HUES6 (cell line): ENCODE data around the gene CRTAC1.

ENCODE experiments used
- H3K27ac ChIP-seq: 2 replicates; pipeline ENCODE4 v1.7.0; 2013; ENCODE audit warnings: low read depth, mild to moderate bottlenecking, low read length, inconsistent platforms
- H3K27me3 ChIP-seq: 2 replicates; pipeline ENCODE4 v1.6.1; 2013; ENCODE audit warnings: low read length; ENCODE audit not compliant: control insufficient read depth, insufficient read depth
- H3K36me3 ChIP-seq: 2 replicates; pipeline ENCODE4 v1.6.1; 2013; ENCODE audit warnings: low read length; ENCODE audit not compliant: control insufficient read depth, insufficient read depth
- H3K4me1 ChIP-seq: 2 replicates; pipeline ENCODE4 v1.6.1; 2013; ENCODE audit warnings: low read length; ENCODE audit not compliant: control insufficient read depth, insufficient read depth
- H3K4me3 ChIP-seq: 2 replicates; pipeline ENCODE4 v1.5.1; 2013; ENCODE audit warnings: low read depth, low read length
- H3K9ac ChIP-seq: one replicate; pipeline ENCODE4 v1.6.1; 2013; ENCODE audit warnings: mild to moderate bottlenecking, low read length
- H3K9me3 ChIP-seq: 2 replicates; pipeline ENCODE4 v1.6.1; 2013; ENCODE audit warnings: low read depth, low read length; ENCODE audit not compliant: control insufficient read depth, insufficient read depth

CRTAC1 gene

GRCh38 chr10:98030093-98030821, at the start of gene CRTAC1:
TSS of gene CRTAC1 (minus strand) at chr10:98030621. CDS start at chr10:98030472, 149 bp downstream.
- peaks cover 91% of the 10 kb centered on the region for H3K27me3 ChIP-seq
- no peak within 1 kb of the TSS for H3K9ac ChIP-seq
- H3K4me1 ChIP-seq, result peaks cover 18% of the 10 kb centered on the region
- no peak within 1 kb of the TSS for H3K27ac ChIP-seq
- H3K9me3 ChIP-seq, result no peaks in the 10 kb centered on the region
- peak within 1 kb of the TSS; percentile 65 for H3K4me3 ChIP-seq
- no peaks in the 10 kb centered on the region for H3K36me3 ChIP-seq

- no peaks in the 10 kb centered on the region for H3K9me3 ChIP-seq
- H3K4me3 ChIP-seq, result no peak overlapping the region
- H3K4me1 ChIP-seq, result no peaks in the 10 kb centered on the region
- no peak overlapping the region for H3K27ac ChIP-seq
- H3K36me3 ChIP-seq, result no peaks in the 10 kb centered on the region
- peaks cover 35% of the 10 kb centered on the region for H3K27me3 ChIP-seq
- no peak overlapping the region for H3K9ac ChIP-seq
Measured at GRCh38 chr10:98078774-98079173, 48.4 kb upstream of the CRTAC1 start.

GRCh38 chr10:98077223-98077622, 46.8 kb upstream of the CRTAC1 start:
- no peaks in the 10 kb centered on the region for H3K9me3 ChIP-seq
- H3K4me1 ChIP-seq, result no peaks in the 10 kb centered on the region
- H3K27me3 ChIP-seq, result peaks cover 31% of the 10 kb centered on the region

GRCh38 chr10:98076086-98076485, 45.7 kb upstream of the CRTAC1 start:
- H3K4me3 ChIP-seq, result no peak overlapping the region
- peaks cover 28% of the 10 kb centered on the region for H3K27me3 ChIP-seq
- no peaks in the 10 kb centered on the region for H3K4me1 ChIP-seq
- H3K9me3 ChIP-seq, result no peaks in the 10 kb centered on the region
- no peak overlapping the region for H3K27ac ChIP-seq
- no peak overlapping the region for H3K9ac ChIP-seq
- no peaks in the 10 kb centered on the region for H3K36me3 ChIP-seq

More at GRCh38 chr10:98077223-98077622, 46.8 kb upstream of the CRTAC1 start:
- Histone ChIP-seq H3K9ac (no peak overlapping the region), H3K4me3 (no peak overlapping the region), H3K36me3 (no peaks in the 10 kb centered on the region), H3K27ac (no peak overlapping the region)

- Histone ChIP-seq H3K27ac (no peak overlapping the region), H3K4me3 (no peak overlapping the region), H3K4me1 (no peaks in the 10 kb centered on the region), H3K27me3 (peaks cover 37% of the 10 kb centered on the region), H3K9ac (no peak overlapping the region), H3K9me3 (no peaks in the 10 kb centered on the region), H3K36me3 (no peaks in the 10 kb centered on the region)
Measured at GRCh38 chr10:98074315-98074911, 44.0 kb upstream of the CRTAC1 start.

GRCh38 chr10:98067165-98067564, 36.7 kb upstream of the CRTAC1 start:
- H3K4me3 ChIP-seq, result no peak overlapping the region
- H3K27me3 ChIP-seq, result peaks cover 56% of the 10 kb centered on the region
- H3K27ac ChIP-seq, result no peak overlapping the region
- no peak overlapping the region for H3K9ac ChIP-seq
- H3K4me1 ChIP-seq, result peaks cover 9% of the 10 kb centered on the region; the same call in 1 of the 2 replicates
- H3K9me3 ChIP-seq, result no peaks in the 10 kb centered on the region
- H3K36me3 ChIP-seq, result no peaks in the 10 kb centered on the region

- Histone ChIP-seq H3K9me3 (no peaks in the 10 kb centered on the region), H3K4me3 (no peak overlapping the region), H3K4me1 (peaks cover 10% of the 10 kb centered on the region; the same call in 1 of the 2 replicates), H3K27ac (no peak overlapping the region), H3K27me3 (peaks cover 52% of the 10 kb centered on the region), H3K9ac (no peak overlapping the region), H3K36me3 (no peaks in the 10 kb centered on the region)
Measured at GRCh38 chr10:98063740-98064027, 33.3 kb upstream of the CRTAC1 start.

GRCh38 chr10:98062424-98062823, 32.0 kb upstream of the CRTAC1 start:
- H3K27ac ChIP-seq, result no peak overlapping the region
- peaks cover 42% of the 10 kb centered on the region for H3K27me3 ChIP-seq
- no peak overlapping the region for H3K9ac ChIP-seq
- no peaks in the 10 kb centered on the region for H3K36me3 ChIP-seq
- H3K4me3 ChIP-seq, result no peak overlapping the region
- no peaks in the 10 kb centered on the region for H3K9me3 ChIP-seq
- H3K4me1 ChIP-seq, result peaks cover 10% of the 10 kb centered on the region; the same call in 1 of the 2 replicates

GRCh38 chr10:98060079-98060478, 29.7 kb upstream of the CRTAC1 start:
- H3K9ac ChIP-seq, result no peak overlapping the region
- peaks cover 10% of the 10 kb centered on the region; the same call in 1 of the 2 replicates for H3K4me1 ChIP-seq
- no peaks in the 10 kb centered on the region for H3K36me3 ChIP-seq
- peaks cover 35% of the 10 kb centered on the region; the same call in 1 of the 2 replicates for H3K27me3 ChIP-seq
- no peak overlapping the region for H3K27ac ChIP-seq
- no peaks in the 10 kb centered on the region for H3K9me3 ChIP-seq
- no peak overlapping the region for H3K4me3 ChIP-seq

GRCh38 chr10:98058295-98058694, 27.9 kb upstream of the CRTAC1 start:
- no peak overlapping the region for H3K9ac ChIP-seq
- peaks cover 10% of the 10 kb centered on the region; the same call in 1 of the 2 replicates for H3K4me1 ChIP-seq
- H3K9me3 ChIP-seq, result no peaks in the 10 kb centered on the region
- H3K27ac ChIP-seq, result no peak overlapping the region
- no peak overlapping the region for H3K4me3 ChIP-seq
- H3K36me3 ChIP-seq, result no peaks in the 10 kb centered on the region
- peaks cover 47% of the 10 kb centered on the region for H3K27me3 ChIP-seq

- no peak overlapping the region for H3K4me3 ChIP-seq
- peaks cover 57% of the 10 kb centered on the region for H3K27me3 ChIP-seq
- H3K27ac ChIP-seq, result no peak overlapping the region
- H3K9me3 ChIP-seq, result no peaks in the 10 kb centered on the region
- no peak overlapping the region for H3K9ac ChIP-seq
- H3K36me3 ChIP-seq, result no peaks in the 10 kb centered on the region
- H3K4me1 ChIP-seq, result no peaks in the 10 kb centered on the region
Measured at GRCh38 chr10:98055841-98056516, 25.6 kb upstream of the CRTAC1 start.
